NCI-H2107 treated with DMSO at 0.1 percent for 48 hours (cell line): ENCODE data around the gene FGD4.

Source experiments
- DNase-seq: peaks from one replicate; lab custom pipeline; 2025; ENCODE audit not compliant: unreplicated experiment; lab: John Stamatoyannopoulos, UW

FGD4 gene

DNA sequence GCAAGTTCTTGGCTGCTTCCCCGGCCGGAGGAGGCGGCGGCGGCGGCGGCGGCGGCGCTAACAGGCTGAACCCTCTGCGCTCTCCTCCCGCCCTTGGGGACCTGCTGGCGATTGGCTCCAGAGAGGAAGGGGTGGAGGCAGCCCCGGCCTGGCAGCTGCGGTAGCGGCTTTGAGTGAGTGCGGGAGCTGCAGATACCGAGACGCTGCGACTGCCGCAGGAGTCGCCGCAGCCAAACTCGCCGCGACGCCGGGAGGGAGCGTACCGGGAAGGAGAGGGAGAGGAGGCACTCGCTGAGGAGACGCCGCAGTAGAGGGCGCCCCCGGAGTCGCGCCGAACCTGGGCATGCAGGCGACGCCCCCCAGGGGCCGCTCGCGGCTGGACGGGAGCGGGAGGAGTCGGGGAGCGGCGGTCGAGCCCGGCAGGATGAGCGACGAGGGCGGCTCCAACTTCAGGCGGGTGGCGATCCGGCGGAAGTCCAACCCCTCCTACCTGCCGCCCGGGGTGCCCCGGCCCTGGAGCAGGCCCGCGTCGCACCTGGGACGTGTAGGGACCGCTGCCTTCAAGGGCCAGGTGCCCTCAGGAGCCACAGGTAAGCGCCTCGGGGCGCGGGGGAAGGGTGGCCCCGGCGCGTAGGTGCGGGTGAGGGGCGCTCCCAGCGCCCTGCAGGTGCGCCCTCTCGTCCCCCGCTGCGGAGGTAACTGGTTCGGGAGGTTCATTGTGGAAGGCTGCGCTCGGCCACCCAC lies at the start of gene FGD4:
Gene FGD4, plus strand, starts transcription at position 189 of the 744 bp plus-strand sequence.
- peak; percentile 79 for DNase-seq

DNA sequence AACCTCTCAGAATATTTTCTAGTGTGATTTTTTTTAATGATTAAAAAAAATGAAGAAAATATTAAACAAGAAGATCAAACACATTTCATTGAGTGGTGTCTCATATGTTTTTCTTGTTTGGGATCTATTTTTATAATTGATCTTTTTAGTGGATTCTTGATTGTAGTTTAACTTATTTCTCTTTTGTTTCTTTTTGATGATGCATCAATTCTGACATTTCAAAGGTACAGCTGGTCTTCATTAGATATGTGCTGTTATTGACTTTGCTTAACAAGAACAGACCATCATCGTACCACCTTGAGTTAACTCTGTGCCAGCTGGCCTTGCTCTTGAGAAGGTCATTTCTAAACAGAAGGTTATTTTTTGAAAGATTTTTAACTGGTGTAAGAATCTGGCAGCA lies 45.8 kb upstream of the FGD4 start:
- DNase-seq = no peak

DNA sequence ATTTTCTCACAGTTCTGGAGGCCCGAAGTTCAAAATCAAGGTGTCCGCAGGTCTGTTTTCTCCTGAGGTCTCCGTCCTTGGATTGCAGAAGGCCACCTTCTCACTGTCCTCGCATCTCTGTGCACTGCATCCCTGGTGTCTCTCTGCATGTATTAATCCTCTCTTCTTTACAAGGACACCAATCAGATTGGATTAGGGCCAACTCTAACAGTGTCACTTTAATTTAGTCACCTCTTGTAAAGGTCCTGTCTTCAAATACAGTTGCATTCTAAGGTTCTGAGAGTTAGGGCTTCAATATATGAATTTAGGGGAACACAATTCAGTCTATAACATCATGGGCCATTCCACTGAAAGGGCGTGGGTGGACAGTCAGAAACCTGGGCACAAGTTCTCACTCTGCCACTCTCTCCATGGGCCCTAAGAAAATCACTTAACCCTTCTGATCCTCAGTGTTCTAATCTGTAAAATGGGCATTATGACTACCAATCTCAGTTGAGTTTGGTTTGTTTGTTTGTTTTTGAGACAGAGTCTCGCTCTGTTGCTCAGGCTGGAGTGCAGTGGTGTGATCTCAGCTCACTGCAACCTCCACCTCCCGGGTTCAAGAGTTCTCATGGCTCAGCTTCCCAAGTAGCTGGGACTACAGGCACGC lies 41.6 kb upstream of the FGD4 start:
- no peak for DNase-seq

DNA sequence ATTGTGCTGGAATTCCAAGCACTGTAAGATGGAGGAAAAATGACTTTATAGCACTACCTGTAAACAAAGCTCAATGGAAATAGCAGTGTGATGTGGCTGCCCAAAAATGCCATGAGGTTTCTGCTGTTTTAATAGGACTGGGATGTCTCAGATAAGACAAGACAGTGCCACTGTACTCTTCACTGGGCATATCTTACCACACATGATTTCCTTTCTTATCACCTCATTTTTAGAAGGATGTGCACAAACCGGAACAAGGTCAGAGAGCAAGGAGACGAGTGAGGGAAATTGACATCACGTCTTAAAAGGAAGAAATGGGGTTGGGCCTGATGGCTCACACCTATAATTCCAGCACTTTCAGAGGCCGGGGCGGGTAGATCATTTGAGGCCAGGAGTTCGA lies 38.4 kb upstream of the FGD4 start:
- no peak for DNase-seq

DNA sequence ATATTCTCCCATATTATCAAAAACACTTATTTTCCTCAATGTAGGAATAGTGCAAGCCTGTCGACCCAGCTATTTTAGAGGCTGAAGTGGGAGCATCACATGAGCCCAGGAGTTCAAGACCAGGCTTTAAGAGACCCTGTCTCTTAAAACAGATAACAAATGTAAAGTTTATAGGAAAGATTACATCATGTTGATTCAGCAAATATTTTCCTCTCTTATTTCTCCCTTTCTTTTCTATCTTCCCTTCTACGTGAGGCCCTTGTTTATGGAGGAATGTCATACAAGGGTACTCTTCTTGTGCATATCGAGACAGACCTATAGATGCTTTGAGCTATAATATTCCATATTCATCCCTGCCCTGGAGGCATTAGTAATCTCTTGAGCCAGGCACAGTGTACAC lies 36.5 kb upstream of the FGD4 start:
- DNase-seq = no peak

DNA sequence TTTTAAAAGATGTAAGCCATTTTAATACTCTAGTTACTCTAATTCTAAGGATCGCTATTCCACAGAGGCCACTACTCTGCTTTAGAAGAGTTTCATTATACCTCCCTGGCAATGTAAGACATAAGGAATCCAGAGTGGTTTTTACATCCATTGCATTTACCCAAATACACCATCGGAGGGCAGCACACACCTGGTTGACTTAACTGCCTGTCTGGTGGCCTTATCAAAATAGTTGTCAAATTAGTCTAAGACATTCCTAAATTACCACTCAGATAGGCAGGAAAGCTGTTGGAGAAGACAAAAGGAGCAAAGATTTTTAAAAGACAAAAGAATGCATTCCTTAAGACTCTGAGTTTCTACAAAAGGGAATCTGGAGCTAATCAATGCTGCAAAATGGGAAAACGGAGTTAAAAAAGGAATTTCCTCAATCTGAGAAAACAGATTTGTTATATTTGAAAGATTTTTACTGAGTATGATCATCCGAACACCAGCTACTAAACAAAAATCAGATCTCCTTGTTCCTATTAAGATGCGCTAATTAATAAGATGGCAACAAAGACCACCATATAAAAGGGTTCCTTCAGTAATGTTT lies 33.8 kb upstream of the FGD4 start:
- peak; percentile 78 for DNase-seq

DNA sequence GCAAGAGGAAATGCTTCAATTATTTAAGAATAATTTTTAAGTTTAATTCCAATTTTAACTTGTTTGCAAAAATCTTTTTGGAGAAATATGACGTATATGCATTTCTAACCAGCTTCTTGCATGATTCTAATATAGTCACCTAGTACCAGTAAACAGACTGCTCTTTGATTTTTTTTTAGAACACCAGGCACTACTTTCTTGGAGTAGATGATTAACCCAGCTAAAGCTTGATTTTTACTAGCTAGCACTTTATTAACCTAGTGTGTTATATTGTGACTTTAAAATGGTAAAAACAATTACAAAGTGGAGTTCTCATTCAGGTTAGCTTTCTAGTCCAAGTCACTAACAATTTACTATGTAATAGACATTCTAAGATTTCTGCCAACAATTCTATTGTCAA lies 32.6 kb upstream of the FGD4 start:
- no peak for DNase-seq

DNA sequence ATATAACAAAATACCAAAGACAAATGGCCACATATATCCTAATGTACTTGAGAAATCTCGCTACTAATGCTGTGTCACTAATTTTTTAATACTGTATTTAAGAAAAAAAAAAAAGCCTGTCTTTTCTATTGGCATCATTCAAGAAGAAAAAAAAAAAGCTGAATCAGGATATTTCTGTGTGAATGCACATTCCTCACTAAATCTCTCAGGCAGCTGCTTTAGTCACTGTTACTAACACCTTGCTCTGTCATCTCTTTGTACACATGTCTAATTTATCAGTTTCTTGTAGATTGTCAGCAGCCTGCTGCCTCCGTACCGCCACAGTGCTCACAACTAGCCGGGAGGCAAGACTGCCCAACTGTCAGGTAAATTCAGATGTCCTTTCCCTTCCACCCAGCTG lies 32.0 kb upstream of the FGD4 start:
- no peak for DNase-seq

DNA sequence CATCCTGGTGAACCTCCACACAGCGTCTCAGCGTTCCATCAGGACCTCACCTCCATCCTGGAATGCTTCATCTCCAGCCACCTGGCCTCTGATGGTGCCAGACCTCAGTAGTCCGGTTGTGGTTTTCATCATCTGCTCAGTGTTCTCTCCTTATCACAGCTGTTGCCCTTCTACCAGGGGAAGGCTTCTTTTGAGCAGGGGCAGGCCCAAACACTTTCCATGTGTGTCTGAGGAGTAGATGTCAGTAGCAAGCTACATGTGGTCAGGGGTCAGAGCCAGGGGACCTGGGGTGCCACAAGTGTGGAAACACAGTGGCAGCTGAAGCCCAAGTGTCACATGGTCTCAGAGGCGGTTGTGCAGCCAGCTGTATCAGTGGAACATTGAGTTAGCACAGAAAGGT lies 30.2 kb upstream of the FGD4 start:
- DNase-seq = peak; percentile 40

DNA sequence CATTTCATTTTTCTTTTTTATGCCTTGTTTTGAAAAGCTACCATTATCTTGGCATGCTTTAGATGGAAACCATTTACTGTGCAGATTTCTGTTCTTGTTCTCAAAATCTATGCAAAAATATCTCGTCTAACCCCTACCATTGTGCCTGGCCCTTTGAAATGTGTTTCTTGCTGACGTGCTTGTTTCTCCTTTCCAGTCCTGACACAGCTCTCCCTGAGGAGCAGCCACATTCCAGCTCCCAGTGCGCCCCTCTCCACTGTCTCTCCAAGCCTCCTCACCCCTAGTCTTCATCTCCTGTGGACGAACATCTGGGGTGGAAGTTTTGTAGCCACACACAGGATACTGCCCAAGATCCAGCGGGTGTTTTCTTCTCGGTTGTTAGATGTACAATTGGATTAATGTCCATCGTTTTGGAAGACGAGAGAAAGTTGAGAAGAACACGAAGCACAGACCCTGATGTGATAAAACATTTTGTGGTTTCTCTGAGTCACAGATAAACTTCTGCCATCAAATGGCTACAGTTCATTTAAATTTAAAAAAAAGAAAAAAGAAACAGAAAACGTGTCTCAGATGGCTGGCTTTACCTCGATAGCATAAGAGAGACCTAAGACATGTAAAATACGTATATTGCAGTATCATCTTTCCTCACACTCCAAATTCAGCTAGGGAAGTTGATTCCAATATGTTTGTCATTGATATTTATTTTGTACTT lies 21.9 kb upstream of the FGD4 start:
- no peak for DNase-seq

DNA sequence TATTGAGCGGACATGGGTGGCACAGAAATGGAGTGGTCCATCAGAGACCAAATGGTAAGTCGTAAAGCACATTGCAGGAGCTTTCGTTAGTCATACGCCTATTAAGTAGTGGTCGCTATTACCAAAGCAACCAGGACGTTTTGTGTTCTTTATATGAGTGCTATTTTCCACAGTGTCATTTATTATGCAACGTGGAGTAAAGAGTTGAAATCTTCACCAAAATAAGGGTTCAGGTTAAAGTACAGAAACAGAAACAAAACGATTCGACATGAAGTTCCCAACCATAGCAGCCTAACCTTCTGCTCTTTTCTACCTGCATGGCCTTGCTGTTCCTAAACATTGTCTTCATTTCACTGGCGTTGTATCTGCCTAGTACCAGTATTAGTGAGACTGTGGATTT lies 20.1 kb upstream of the FGD4 start:
- DNase-seq = no peak

DNA sequence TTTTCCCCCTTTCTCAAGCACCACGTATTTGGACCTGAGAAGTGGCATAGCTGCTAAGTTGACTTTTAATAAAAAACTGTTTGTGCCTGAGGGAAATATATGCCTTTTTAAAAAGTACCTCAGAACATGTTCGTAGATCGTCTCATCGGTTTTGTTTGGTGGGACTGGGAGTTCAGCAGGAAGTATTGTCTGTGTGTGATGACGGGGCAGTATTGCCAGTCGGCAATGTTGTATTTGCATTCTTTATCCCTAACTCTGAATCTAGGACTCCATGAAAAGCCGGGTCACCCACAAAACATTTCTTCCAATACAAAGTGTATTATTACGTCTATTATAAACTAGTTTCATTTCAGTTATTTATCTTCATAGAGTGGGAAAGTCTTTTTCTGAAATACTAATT lies 19.7 kb upstream of the FGD4 start:
- no peak for DNase-seq

DNA sequence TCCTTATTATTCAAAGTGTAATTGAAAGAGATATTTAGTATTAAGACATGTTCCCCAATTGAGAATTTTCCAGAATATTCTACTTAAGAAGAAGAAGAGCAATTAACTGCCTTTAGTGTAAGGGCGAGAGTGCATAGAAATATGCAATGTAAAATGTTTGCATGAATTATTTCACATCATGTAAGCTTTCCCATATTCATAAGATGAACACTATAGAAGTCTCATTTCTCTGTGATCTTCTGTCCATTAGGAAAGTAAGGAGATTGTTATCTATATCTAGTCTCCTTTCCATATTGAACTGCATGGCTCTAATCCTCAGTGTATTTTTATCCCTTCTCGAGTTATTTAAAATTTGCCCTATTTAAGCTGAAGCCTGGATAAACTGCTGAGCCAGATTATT lies 17.1 kb upstream of the FGD4 start:
- DNase-seq = no peak

DNA sequence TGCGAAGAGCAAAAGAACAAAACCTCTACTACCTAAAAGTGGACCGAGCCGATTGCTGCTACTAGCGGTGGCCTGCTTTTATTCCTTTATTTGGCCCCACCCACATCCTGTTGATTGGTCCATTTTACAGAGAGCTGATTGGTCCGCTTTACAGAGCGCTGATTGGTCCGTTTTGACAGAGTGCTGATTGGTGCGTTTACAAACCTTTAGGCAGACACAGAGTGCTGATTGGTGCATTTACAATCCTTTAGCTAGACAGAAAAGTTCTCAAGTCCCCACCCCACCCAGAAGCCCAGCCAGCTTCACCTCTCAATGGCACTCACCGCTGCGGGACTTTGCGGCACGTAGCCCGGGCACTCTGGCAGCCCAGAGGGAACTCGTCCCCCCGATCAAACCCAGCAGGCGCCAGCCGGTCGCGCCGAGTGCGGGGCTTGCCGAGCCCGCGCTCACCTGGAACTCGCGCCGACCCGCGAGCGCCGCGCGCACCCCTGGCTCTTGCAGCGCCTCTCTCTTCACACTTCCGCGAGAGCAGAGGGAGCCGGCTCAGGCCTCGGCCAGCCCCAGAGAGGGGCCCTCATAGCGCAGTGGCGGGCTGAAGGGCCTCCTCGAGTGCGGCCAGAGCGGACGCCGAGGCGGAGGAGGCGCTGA lies 8.7 kb upstream of the FGD4 start:
- no peak for DNase-seq

DNA sequence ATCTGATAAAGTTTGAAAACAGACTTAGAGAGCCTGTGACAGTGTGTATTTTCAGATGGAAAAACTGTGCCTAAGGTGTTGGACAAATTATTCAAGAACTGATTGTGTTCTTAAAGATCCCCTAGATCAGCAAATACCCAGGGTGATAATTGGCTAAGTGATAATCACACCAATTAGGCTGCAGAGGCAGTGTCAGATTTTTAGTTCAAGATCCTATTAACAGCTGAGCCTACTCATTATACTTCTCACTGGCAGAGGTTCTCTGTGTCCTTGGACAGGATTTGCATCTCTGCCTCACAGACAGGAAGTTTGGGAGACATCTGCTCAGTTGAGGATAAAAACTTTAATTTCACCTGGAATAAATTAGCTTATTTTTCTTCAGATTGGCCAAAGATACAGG lies 4.3 kb upstream of the FGD4 start:
- no peak for DNase-seq

DNA sequence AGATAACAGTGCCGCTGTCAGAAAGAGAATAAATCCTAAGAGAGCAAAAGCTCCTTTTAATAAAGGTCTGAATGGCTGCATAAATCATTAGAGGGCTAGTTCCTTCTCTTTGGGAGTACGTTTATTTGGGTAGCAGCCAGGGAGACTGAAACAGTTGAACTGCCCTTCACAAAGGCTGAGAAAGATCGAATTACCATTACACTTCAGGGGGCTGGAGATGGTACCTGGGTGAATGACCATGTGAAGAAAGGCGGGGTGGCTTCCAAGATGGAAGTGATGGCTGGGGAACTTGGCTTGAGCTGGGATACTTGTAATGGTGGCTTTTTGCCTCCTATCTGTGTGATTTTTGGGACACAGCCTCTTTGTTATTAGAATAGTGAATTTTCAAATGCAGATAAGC lies 1.7 kb upstream of the FGD4 start:
- DNase-seq = peak; percentile 64

DNA sequence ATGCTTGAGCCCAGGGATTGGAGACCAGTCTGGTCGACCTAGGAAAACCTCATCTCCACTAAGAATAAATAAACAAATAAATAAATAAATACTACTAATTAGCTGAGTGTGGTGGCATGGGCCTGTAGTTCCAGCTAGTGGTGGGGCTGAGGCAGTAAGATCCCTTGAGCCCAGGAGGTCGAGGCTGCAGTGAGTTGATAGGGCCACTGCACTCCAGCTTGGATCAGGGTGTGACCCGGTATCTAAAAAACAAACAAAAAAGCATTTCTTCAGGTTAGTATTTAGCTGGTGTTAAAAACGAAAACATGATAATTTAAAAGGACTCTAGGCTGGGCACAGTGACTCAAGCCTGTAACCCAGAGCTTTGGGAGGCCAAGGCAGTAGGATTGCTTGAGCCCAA lies 1.2 kb upstream of the FGD4 start:
- DNase-seq = no peak

DNA sequence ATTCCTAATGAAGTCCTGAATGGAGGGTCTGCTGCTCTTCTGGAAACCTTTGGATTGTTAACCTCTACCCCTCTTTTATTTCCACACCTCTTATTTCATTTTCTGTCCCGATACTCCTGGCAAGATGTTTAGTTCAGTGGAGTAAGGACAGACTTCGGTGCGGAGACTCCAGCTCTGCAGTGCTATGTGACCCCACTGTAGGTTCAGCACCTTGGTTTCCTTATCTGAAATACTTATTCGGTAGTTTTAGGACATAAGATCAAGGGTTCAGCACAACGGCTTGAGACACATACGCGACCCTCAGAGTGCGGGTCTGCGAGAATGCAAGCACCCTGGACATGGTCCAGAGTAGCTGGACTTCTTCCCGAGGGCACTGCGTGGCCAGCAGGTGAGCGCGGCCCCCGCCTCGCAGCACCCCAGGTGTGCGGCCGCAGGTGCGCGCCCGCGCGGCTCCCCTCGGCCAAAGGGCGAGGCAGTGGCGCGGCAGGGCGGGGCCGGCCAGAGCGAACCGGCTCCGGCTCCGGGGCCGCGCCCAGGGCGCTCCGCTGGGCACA lies 465 bp upstream of the FGD4 start:
- DNase-seq = no peak

DNA sequence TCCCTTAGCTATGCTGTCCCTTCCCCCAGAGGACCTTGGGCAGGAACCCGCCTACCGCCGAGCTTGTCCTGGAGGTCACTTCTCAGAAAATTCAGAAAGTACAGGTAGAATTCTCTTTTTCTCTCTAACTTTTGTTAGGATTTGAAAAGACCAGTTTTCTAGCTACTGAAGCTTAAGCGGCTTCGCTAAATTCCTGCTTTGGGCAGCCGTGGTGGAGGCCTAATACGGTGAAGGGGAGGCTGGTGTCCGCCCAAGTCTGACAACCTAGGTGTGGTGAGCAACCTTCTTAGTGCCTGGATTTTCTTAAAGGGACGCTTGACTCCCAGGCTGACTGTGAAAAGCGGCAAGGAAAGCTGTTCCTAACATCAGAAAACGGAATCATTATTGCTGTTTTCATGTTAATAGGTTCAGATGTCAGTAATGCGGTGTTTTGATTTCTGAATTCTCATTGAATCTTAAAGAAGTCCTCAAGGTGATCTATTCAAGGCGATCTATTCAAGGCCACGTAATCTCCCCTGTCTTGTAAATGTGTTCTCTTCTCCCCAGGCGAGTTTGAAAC lies 835 bp downstream of the FGD4 start:
- no peak for DNase-seq

DNA sequence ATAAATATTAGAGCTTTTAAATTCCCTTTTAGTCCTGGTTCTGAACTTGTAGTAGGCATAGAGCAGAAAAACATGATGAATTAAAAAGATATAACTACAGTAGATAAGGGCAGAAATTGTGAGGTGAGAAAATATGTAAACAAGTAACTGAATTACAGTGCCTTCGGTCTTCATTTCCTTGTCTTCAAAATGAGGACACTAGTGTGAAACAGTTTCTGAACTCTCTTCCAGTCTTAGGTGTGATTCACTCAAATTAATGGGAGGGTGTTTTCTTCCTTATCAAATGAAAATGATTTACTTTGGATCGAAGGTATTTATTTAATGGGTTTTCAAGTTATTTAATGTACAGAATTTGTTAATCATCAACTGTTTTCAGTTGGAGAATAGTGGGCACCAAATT lies 1.5 kb downstream of the FGD4 start:
- no peak for DNase-seq

DNA sequence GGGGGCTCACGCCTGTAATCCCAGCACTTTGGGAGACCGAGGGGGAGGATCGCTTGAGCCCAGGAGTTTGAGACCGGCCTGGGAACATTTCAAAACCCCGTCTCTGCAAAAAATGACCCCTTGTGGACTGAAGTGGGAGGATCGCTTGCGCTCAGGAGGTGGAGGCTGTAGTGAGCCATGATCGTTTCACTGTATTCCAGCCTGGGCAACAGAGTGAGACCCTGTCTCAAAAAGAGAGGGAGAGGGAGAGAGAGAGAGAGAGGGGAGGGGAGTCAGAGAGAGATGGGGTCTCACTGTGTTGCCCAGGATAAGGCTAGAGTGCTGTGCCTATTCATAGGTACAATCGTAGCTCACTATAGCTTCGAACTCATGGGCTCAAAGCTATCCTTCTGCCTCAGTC lies 2.8 kb downstream of the FGD4 start:
- no peak for DNase-seq
